ENCODE results near the gene SLC22A23. TPM values are rescaled to one million over a fixed set of nuclear protein-coding genes. Genes with fewer than 3 reads are reported as not detected.
A peak's percentile ranks its signal among the peaks of the same experiment; 100 is the strongest.

Gene SLC22A23
- total RNA-seq, 2 experiments from 2014 or later, result 1.3 to 1.4 TPM

DNA sequence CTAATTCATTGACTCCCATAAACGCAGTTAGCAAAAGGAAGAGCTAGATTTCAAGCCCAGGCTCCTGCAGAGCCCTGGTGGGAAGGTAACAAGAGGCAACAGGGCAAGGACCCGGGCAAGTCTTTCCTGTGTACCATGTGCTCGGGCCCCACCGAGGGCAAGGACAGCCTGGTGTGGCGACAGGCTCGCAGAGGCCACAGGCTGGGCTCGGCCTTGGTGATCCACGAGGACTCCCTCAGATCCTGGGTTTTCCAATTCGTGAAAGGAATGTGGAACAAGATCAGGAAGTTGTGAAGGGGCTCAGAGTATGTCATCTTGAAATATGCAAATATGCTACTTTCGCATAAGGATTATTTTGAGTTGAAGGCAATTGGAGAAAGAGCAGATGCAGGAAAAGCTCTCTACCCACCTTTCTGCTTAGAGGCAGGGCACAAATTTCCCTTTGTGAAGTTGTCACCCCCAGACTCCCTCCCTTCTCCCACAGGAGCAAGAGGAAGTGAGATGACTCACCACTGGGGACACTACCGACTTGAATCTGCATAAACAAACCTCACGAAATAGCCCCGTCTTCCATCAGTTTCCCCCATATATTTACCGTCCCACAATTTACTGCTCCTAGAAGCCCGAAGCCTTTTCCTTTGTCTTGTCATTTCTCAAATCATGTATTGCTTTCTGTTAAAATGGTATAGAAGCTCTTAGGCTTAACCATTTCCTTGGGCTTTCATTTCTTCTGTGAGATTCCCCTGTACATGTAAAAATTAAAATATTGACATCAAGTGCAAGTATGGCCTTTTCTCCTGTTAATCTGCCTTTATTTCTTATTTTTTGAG is 119.1 kb downstream of the SLC22A23 start:
- Mint-ChIP-seq H3K36me3 (ENCODE audit: low read depth) (no peaks in the 10 kb centered on the region), H3K4me3 (no peak overlapping the region), H3K4me1 (ENCODE audit: low read depth) (peaks cover 28% of the 10 kb centered on the region), H3K9me3 (no peaks in the 10 kb centered on the region), H3K27ac (no peak overlapping the region), H3K27me3 (ENCODE audit: low read depth) (no peaks in the 10 kb centered on the region)
- intact Hi-C loops (cut with micrococcal nuclease), result no loop called here
- DNase-seq, result peak; percentile 30
- CTCF ChIA-PET, result interaction anchor here (0.6 to 1.5 kb wide), 3 partner anchors 11 to 354 kb away, joined by 3 read pairs; no protein-coding TSS in a partner anchor

DNA sequence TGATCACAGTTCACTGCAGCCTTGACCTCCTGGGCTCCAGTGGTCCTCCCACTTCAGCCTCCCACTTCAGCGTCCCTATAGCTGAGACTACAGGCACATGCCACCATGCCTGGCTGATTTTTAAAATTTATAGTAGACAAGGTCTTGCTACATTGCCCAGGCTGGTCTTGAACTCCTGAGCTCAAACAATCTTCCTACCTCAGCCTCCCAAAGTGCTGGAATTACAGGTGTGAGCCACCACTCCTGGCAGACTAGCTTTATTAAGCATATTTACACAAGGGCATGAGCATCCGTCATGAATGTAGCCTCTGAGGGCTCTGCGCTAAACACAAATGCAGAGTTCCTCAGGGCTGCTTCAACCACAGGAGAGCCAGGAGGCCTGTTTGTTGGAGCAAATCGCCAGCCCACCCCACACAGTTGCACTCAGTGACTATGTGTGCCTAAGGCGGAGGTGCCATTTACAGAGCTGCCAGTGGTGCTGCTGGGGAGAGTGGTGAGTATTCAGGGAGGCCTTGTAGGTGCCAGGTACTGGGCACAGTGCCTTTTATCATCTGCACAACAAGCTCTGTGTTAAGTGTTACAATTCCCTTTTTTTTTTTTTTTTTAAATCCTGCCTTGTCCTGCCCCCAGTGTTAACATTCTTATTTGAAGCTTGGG is 119.9 kb downstream of the SLC22A23 start:
- intact Hi-C loops (cut with micrococcal nuclease), result no loop called here
- H3K27ac Mint-ChIP-seq, result no peak overlapping the region
- DNase-seq, result no peak
- no peaks in the 10 kb centered on the region for H3K9me3 Mint-ChIP-seq
- H3K4me3 Mint-ChIP-seq, result no peak overlapping the region
- CTCF ChIA-PET, result no interaction called here
- H3K36me3 Mint-ChIP-seq (ENCODE audit: low read depth), result no peaks in the 10 kb centered on the region
- peaks cover 28% of the 10 kb centered on the region for H3K4me1 Mint-ChIP-seq (ENCODE audit: low read depth)
- no peaks in the 10 kb centered on the region for H3K27me3 Mint-ChIP-seq (ENCODE audit: low read depth)

DNA sequence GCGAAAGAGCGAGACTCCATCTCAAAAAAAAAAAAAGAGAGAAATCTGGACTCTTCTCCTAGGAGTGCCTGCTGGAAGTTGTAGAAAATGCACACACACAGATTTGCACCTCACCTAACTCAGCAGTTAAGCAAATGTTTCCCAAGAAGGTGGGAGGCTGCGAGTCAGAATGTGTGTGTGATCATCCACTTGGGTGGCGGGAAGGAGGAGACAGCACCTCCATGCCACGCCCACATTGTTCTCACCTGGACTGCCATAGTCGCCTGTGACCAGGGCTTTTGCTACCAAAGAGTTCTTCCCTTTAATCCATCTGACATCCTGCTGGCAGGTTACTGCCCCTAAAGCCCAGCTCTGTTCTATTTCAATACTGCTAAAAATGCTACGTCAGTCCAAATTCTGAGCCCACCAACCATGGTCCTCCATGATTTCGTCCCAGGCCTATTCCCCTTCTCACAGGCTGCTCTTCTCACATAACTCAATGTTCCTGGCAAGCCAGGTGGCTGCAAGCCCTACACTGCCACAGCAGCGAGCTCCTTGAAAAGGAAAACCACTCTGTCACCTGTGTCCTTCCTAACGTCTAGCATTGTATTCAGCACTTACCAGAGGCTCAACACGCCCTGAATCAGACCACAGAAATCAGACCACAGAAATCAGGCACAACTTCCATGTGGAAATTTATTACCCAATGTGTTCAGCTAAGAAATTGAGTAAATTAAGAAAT is 120.6 kb downstream of the SLC22A23 start:
- no peaks in the 10 kb centered on the region for H3K9me3 Mint-ChIP-seq
- CTCF ChIA-PET, result interaction anchor here (0.6 kb wide), 1 partner anchor 126 kb away, joined by 3 read pairs; no protein-coding TSS in a partner anchor
- intact Hi-C loops (cut with micrococcal nuclease), result no loop called here
- no peak overlapping the region for H3K27ac Mint-ChIP-seq
- no peaks in the 10 kb centered on the region for H3K27me3 Mint-ChIP-seq (ENCODE audit: low read depth)
- H3K4me1 Mint-ChIP-seq (ENCODE audit: low read depth), result peaks cover 26% of the 10 kb centered on the region
- H3K36me3 Mint-ChIP-seq (ENCODE audit: low read depth), result no peaks in the 10 kb centered on the region
- DNase-seq, result no peak
- H3K4me3 Mint-ChIP-seq, result no peak overlapping the region

DNA sequence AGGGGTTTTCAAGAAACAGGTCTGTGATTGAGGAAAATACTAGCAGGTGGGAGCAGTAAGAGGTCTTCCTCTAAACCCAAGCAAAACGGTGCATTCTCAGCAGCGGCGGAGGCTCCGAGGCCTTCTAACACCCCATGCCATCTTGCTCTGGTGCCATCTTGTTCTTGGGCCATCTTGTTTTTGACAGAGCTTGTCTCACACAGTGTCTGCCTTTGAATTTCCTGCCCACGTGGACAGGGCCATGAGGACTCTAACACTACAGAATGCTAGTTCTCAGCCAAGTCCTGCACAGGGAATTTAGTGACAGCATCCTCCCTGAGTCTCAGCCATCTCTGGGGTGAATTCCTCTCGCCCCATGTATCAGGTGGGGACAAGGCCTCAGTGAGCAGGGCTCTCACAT is 121.7 kb downstream of the SLC22A23 start:
- CTCF ChIA-PET, result interaction anchor here (1.1 kb wide), 1 partner anchor 11 kb away, joined by 3 read pairs; no protein-coding TSS in a partner anchor
- no peak for DNase-seq
- intact Hi-C loops (cut with micrococcal nuclease), result no loop called here
- no peak overlapping the region for H3K4me3 Mint-ChIP-seq
- H3K27me3 Mint-ChIP-seq (ENCODE audit: low read depth), result no peaks in the 10 kb centered on the region
- H3K36me3 Mint-ChIP-seq (ENCODE audit: low read depth), result no peaks in the 10 kb centered on the region
- H3K9me3 Mint-ChIP-seq, result no peaks in the 10 kb centered on the region
- H3K27ac Mint-ChIP-seq, result no peak overlapping the region
- peaks cover 26% of the 10 kb centered on the region for H3K4me1 Mint-ChIP-seq (ENCODE audit: low read depth)

DNA sequence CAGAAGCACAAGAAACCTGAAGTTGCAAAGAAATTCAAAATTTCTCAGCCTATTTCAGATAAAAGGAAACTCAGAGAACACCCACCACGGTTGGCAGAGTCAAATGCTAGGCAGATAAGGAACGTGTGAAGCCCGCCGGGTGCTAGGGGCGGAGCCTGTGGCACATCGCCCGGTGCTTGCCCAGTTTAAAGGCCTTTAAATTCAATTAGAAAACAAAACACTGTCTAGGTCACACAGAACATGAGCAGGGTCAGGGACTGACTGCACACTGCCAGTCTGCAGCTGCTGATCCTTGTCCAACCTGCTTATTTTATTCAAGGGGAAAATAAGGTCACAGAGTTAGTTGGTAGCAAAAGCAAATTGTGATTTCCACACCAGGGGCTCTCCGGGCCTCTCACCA is 122.3 kb downstream of the SLC22A23 start:
- Mint-ChIP-seq H3K27me3 (ENCODE audit: low read depth) (no peaks in the 10 kb centered on the region), H3K9me3 (no peaks in the 10 kb centered on the region), H3K4me3 (no peak overlapping the region), H3K36me3 (ENCODE audit: low read depth) (no peaks in the 10 kb centered on the region), H3K27ac (no peak overlapping the region), H3K4me1 (ENCODE audit: low read depth) (peaks cover 26% of the 10 kb centered on the region)
- intact Hi-C loops (cut with micrococcal nuclease), result no loop called here
- DNase-seq, result no peak
- CTCF ChIA-PET, result interaction anchor here (1.1 kb wide), 1 partner anchor 12 kb away, joined by 3 read pairs; no protein-coding TSS in a partner anchor

DNA sequence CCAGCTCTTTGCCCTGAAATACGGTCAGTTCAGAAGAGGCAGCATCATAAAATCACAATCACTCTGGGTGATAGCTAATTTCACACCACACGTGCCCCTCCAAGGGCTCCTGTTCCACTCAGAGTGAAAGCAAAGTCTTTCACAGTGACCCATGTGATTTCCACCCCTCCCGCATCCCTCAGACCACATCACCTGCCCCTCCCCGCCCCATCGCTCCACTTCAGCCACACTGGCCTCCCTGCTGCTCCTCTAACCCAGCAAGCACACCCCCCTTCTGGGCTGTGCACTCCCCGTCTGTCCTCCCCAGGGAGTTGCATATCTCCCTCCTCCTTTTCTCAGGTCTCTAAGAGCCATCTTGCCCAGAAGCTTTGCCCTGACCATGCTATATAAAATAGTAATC is 123.6 kb downstream of the SLC22A23 start:
- H3K27me3 Mint-ChIP-seq (ENCODE audit: low read depth), result no peaks in the 10 kb centered on the region
- DNase-seq, result no peak
- CTCF ChIA-PET, result interaction anchor here (0.8 kb wide), 1 partner anchor 9 kb away, joined by 3 read pairs; no protein-coding TSS in a partner anchor
- H3K9me3 Mint-ChIP-seq, result no peaks in the 10 kb centered on the region
- peaks cover 15% of the 10 kb centered on the region for H3K4me1 Mint-ChIP-seq (ENCODE audit: low read depth)
- intact Hi-C loops (cut with micrococcal nuclease), result no loop called here
- no peaks in the 10 kb centered on the region for H3K36me3 Mint-ChIP-seq (ENCODE audit: low read depth)
- no peak overlapping the region for H3K27ac Mint-ChIP-seq
- H3K4me3 Mint-ChIP-seq, result no peak overlapping the region

DNA sequence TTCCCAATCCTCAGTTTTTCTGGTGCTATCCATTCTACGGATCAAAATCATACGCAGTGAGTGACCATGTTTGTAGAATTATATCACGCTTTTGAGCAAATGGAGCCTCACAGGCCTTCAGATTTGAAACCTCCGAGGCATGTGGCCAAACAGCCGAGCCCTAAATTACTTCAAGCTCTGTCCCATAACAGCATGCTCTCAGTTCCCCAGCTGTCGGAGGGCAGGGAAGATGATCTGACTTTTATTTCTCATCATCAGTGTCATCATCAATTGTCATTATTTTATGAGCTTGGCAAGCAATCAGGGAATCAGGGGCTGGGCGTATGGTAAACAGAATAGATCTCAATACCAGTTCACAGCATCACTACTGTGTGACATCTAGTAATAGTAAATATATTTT is 124.9 kb downstream of the SLC22A23 start:
- Mint-ChIP-seq H3K9me3 (no peaks in the 10 kb centered on the region), H3K27ac (no peak overlapping the region), H3K36me3 (ENCODE audit: low read depth) (no peaks in the 10 kb centered on the region), H3K27me3 (ENCODE audit: low read depth) (no peaks in the 10 kb centered on the region), H3K4me3 (no peak overlapping the region), H3K4me1 (ENCODE audit: low read depth) (peaks cover 3% of the 10 kb centered on the region)
- intact Hi-C loops (cut with micrococcal nuclease), result no loop called here
- DNase-seq, result no peak
- CTCF ChIA-PET, result no interaction called here

DNA sequence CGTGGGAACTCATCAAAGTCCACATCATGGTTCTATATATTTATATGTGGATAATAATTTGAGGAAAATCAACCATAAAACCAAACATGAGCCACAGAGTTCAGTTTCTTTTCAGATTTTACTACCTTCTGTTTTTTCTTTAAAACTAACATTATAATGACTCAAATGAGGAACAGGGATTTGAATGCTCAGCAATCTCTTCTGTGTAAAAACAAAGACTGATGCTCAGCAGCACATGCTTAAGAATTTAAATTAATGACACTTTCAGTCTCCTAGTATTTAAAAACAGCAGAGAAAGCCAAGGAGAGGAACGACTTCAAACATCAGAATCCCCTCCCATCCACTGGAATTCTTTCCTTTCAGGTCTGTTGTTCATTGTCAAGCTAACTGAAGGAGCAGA is 125.4 kb downstream of the SLC22A23 start:
- H3K36me3 Mint-ChIP-seq (ENCODE audit: low read depth), result no peaks in the 10 kb centered on the region
- intact Hi-C loops (cut with micrococcal nuclease), result no loop called here
- no peaks in the 10 kb centered on the region for H3K27me3 Mint-ChIP-seq (ENCODE audit: low read depth)
- H3K4me3 Mint-ChIP-seq, result no peak overlapping the region
- no peak for DNase-seq
- no peak overlapping the region for H3K27ac Mint-ChIP-seq
- CTCF ChIA-PET, result interaction anchor here (0.8 kb wide), 1 partner anchor 9 kb away, joined by 3 read pairs; no protein-coding TSS in a partner anchor
- no peaks in the 10 kb centered on the region for H3K9me3 Mint-ChIP-seq
- peaks cover 3% of the 10 kb centered on the region for H3K4me1 Mint-ChIP-seq (ENCODE audit: low read depth)

DNA sequence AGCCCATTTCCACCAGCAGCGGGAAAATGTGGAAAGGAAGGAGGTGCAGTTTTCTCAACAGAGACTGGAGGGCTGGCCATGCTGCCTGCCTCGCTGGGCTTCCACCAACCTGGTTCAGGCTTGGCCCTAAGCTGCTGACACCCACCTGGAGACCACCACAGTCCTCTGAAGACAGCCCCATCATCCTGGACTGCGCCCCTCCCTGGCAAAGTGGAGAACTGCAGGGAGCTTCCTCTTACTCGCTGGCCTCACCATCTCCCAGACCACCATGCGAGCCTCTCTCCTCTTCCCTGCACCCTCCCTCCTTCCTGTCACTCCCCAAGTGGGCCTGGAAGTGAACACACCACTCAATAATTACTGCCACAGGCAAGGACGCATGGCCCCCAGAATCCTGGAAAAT is 126.7 kb downstream of the SLC22A23 start:
- intact Hi-C loops (cut with micrococcal nuclease), result no loop called here
- Mint-ChIP-seq H3K36me3 (ENCODE audit: low read depth) (no peaks in the 10 kb centered on the region), H3K9me3 (no peaks in the 10 kb centered on the region), H3K27ac (no peak overlapping the region), H3K27me3 (ENCODE audit: low read depth) (no peaks in the 10 kb centered on the region), H3K4me3 (no peak overlapping the region), H3K4me1 (ENCODE audit: low read depth) (peaks cover 3% of the 10 kb centered on the region)
- no peak for DNase-seq
- CTCF ChIA-PET, result no interaction called here

DNA sequence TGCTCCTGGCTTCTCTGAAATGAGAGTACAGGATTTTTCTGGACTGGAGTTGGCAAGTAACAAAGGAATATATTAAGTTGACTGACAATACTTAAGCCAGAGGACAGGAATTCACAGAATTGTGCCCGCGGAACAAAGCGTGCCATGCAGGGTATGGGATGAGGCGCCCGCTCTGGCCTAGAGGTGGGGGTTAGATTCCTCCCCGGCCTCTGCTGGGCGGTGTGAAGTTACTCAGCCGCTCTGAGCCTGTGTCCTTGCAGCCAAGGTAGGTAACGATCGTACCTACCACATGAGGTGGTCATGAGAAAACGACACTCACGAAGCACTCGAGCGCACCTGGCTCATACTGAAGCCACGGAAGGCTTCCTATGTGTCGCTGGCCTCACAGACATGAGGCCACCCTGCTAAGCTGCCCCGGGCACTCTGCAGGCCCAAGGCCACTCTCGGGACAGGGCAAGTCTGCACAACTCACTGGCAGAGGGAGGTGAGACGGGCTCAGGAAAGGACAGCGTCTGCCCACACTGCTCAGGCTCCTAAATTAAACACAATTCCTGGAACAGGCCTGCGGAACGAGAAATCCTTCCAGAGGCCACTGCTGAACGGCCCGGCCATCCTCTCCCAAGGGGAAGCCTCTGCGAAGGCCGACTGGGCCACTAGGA is 127.3 kb downstream of the SLC22A23 start:
- no peak for DNase-seq
- H3K4me1 Mint-ChIP-seq (ENCODE audit: low read depth), result peaks cover 5% of the 10 kb centered on the region
- intact Hi-C loops (cut with micrococcal nuclease), result no loop called here
- H3K36me3 Mint-ChIP-seq (ENCODE audit: low read depth), result no peaks in the 10 kb centered on the region
- no peaks in the 10 kb centered on the region for H3K9me3 Mint-ChIP-seq
- CTCF ChIA-PET, result no interaction called here
- H3K27me3 Mint-ChIP-seq (ENCODE audit: low read depth), result no peaks in the 10 kb centered on the region
- no peak overlapping the region for H3K4me3 Mint-ChIP-seq
- H3K27ac Mint-ChIP-seq, result no peak overlapping the region

DNA sequence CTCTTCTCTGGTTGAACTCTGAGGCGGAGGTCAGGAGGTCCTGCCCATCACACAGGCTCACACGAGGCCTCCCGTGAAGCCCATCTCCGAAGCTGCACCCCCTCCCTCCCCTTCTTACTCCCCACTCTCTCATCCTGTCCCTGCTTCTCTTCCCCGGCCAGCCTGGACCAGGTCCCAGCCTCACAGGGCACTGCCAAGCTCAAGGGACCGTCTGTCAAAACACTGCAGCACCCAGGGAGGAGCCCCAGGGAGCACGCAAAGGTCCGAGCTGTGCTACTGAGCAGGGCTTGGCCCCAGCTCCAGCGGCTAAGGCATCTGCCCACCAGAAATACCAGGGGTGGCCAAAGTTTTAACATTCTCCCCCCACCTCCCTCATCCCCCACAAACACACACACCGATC is 128.1 kb downstream of the SLC22A23 start:
- intact Hi-C loops (cut with micrococcal nuclease), result no loop called here
- no peak overlapping the region for H3K27ac Mint-ChIP-seq
- no peak overlapping the region for H3K4me3 Mint-ChIP-seq
- DNase-seq, result no peak
- H3K4me1 Mint-ChIP-seq (ENCODE audit: low read depth), result peaks cover 3% of the 10 kb centered on the region
- no peaks in the 10 kb centered on the region for H3K27me3 Mint-ChIP-seq (ENCODE audit: low read depth)
- H3K36me3 Mint-ChIP-seq (ENCODE audit: low read depth), result no peaks in the 10 kb centered on the region
- no peaks in the 10 kb centered on the region for H3K9me3 Mint-ChIP-seq
- CTCF ChIA-PET, result no interaction called here

DNA sequence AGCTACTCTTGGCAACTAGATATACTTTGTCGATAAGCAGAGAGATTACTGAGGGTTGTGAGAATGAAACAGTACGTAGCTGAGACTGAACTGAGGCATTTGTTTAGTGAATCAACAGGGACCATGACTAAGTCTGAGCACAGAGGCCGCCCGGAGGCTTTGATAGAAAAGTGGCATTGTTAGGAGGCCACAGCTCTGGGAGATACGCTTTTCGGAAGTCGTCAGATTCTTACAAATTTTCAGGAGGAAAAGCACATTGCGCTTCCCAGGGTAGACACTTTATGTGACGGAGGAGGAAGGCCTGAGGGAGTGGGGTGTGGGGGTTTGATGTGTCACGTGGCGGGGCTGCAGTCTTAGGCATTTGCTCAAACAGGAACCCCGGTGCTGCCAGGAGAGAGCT is 128.7 kb downstream of the SLC22A23 start:
- Mint-ChIP-seq H3K36me3 (ENCODE audit: low read depth) (no peaks in the 10 kb centered on the region), H3K4me1 (ENCODE audit: low read depth) (peaks cover 3% of the 10 kb centered on the region), H3K4me3 (no peak overlapping the region), H3K9me3 (no peaks in the 10 kb centered on the region), H3K27ac (no peak overlapping the region), H3K27me3 (ENCODE audit: low read depth) (no peaks in the 10 kb centered on the region)
- intact Hi-C loops (cut with micrococcal nuclease), result no loop called here
- CTCF ChIA-PET, result no interaction called here
- DNase-seq, result no peak
